Mesothelial cell of epicardium (in vitro differentiated cells): Measurements from ENCODE around the gene VIP. TPM values are rescaled to one million over a fixed set of nuclear protein-coding genes. Genes with fewer than 3 reads are reported as not detected.
"Not testable (repeated sequence)": the region's sequence is repeated elsewhere in the genome, so short reads cannot be mapped to it uniquely, and the experiment has no call there.

ENCODE experiments used
- DNase-seq, 2 experiments: peaks; one replicate each; pipeline ENCODE4 v3.0.0; 2021; ENCODE audit warnings: low spot score in 2 of 2; ENCODE audit not compliant: unreplicated experiment in 2 of 2
- H3K27ac Mint-ChIP-seq: 2 replicates; pipeline ENCODE4 v1.8.0; 2021; ENCODE audit warnings: mixed read lengths
- H3K27me3 Mint-ChIP-seq: 2 replicates; pipeline ENCODE4 v1.8.0; 2021; ENCODE audit warnings: low read depth, mixed read lengths
- H3K36me3 Mint-ChIP-seq: 2 replicates; pipeline ENCODE4 v1.8.0; 2021; ENCODE audit warnings: mixed read lengths
- H3K4me1 Mint-ChIP-seq: 2 replicates; pipeline ENCODE4 v1.8.0; 2021; ENCODE audit warnings: mixed read lengths
- H3K4me3 Mint-ChIP-seq: 2 replicates; pipeline ENCODE4 v1.8.0; 2021; ENCODE audit warnings: mild to moderate bottlenecking, moderate library complexity, mixed read lengths
- H3K9me3 Mint-ChIP-seq: 2 replicates; pipeline ENCODE4 v1.8.0; 2021; ENCODE audit warnings: mixed read lengths
- total RNA-seq: library from RNA; stranded (reverse); gene quantifications from 3 replicates; pipeline ENCODE4 v1.2.1, GENCODE V29; 2021
- TF ChIP-seq, protein P1 (sequence below): fragments of 200-600 bp; sonication (generic); IDR thresholded peaks from one replicate; pipeline ENCODE4 v1.5.0; 2021; ENCODE audit warnings: antibody characterized with exemption; ENCODE audit not compliant: unreplicated experiment

VIP gene
- total RNA-seq, result not detected in 3 replicates

DNA sequence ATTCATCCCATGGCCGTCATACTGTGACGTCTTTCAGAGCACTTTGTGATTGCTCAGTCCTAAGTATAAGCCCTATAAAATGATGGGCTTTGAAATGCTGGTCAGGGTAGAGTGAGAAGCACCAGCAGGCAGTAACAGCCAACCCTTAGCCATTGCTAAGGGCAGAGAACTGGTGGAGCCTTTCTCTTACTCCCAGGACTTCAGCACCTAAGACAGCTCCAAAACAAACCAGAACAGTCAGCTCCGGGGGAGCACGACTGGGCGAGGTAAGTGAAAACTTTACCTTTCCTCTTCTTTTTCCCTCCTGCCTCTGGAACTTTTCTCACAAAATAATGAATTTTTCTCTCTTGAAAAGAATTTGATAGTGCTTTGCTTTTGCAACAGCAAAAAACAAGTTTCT lies at the start of gene VIP:
Gene VIP (plus strand): TSS at position 104 of the 400 bp plus-strand sequence. CDS start 1,381 bp downstream, outside the sequence.
- DNase-seq, result no peak
- Mint-ChIP-seq H3K27me3 (peaks cover 5% of the 10 kb centered on the region), H3K9me3 (no peaks in the 10 kb centered on the region), H3K4me3 (no peak within 1 kb of the TSS), H3K36me3 (no peaks in the 10 kb centered on the region), H3K4me1 (no peaks in the 10 kb centered on the region), H3K27ac (no peak within 1 kb of the TSS)
- TF ChIP-seq, protein P1, sequence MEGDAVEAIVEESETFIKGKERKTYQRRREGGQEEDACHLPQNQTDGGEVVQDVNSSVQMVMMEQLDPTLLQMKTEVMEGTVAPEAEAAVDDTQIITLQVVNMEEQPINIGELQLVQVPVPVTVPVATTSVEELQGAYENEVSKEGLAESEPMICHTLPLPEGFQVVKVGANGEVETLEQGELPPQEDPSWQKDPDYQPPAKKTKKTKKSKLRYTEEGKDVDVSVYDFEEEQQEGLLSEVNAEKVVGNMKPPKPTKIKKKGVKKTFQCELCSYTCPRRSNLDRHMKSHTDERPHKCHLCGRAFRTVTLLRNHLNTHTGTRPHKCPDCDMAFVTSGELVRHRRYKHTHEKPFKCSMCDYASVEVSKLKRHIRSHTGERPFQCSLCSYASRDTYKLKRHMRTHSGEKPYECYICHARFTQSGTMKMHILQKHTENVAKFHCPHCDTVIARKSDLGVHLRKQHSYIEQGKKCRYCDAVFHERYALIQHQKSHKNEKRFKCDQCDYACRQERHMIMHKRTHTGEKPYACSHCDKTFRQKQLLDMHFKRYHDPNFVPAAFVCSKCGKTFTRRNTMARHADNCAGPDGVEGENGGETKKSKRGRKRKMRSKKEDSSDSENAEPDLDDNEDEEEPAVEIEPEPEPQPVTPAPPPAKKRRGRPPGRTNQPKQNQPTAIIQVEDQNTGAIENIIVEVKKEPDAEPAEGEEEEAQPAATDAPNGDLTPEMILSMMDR, result no peak

DNA sequence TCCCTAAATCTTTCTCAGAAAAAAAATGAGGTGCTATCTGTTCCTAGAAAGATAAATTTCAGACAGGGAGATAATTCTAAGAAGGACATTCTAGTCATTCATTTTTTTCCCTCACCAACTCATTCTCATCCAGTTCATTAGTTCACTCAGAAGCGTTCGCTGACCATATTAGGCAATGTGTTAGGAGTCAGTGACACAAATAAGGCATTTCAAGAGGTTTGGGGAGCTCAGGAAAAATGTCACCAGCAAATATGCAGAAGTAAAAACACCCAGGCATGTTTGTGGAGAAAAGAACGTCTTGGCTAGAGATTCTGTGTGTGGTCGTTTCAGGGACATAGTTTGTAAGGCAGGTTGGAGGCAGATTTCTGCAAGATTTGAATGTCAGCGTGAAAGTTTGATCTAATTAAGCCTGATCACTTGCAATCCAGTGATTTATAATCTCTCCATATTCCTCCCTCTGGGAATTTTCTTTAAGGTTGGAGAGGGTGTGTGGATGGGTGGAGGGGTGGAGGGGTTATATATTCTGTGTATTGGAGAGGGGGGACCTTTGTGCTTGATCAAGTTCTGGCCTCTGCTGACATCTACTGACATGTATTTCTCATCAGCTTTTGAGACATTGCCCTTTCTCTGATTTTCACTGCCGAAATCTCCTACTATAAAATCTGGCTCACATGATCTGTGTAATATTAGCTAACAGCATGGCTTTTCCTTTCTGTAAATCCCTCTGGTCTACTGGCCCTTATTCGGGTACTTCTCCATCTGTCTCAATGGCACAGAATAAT lies 49.3 kb upstream of the VIP start:
- TF ChIP-seq, protein P1, result no peak
- peaks cover 13% of the 10 kb centered on the region for H3K4me1 Mint-ChIP-seq
- H3K36me3 Mint-ChIP-seq, result no peaks in the 10 kb centered on the region
- no peak overlapping the region for H3K4me3 Mint-ChIP-seq
- peak overlapping the region; percentile 44 for H3K27ac Mint-ChIP-seq
- H3K9me3 Mint-ChIP-seq, result no peaks in the 10 kb centered on the region
- no peak for DNase-seq
- no peaks in the 10 kb centered on the region for H3K27me3 Mint-ChIP-seq

DNA sequence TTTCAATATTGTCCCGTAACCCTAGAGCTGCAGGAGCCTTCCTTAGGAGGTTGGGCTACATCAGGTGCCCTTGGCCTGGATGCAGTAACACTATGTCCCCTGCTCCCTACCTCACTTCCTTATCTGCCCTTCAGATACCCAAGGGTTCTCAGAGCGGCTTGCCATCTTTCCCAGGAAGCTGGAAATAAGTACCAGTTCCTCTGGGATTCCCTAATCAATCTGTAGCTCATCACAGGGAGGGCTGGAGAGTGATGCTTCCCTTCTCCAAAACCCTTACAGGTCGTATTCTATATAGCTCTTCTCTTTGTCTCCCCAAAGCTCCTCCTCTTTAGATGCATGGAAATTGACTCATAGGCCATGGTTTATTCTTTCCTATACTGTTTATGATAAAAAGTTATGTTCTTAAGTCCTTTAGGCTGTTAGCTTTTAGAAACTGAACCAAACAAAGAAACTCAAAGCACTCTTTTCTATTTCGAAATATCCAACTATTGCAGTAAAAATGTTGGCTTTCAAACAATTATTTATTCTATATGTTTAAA lies 48.7 kb upstream of the VIP start:
- TF ChIP-seq, protein P1, result no peak
- DNase-seq, result no peak
- no peak overlapping the region for H3K4me3 Mint-ChIP-seq
- H3K36me3 Mint-ChIP-seq, result no peaks in the 10 kb centered on the region
- H3K4me1 Mint-ChIP-seq, result peaks cover 13% of the 10 kb centered on the region
- no peaks in the 10 kb centered on the region for H3K9me3 Mint-ChIP-seq
- H3K27me3 Mint-ChIP-seq, result no peaks in the 10 kb centered on the region
- no peak overlapping the region for H3K27ac Mint-ChIP-seq

DNA sequence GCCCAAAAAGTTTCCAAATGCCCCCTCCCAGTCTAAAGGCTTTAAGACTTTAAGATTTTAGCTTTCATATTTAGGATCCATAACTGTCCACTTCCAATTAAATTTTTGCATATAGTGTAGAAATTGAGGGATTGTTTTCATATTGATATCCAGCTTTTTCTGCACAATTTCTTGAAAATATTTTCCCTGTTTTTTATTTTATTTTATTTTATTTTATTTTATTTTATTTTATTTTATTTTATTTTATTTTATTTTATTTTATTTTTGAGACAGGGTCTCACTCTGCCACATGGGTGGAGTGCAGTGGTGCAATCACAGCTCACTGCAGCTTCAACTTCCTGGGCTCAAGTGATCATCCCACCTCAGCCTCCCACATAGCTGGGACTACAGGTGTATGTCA lies 46.8 kb upstream of the VIP start:
- not testable (repeated sequence) for H3K4me3 Mint-ChIP-seq, H3K27me3 Mint-ChIP-seq, H3K36me3 Mint-ChIP-seq, DNase-seq, H3K9me3 Mint-ChIP-seq, H3K27ac Mint-ChIP-seq
- peaks cover 12% of the 10 kb centered on the region for H3K4me1 Mint-ChIP-seq

DNA sequence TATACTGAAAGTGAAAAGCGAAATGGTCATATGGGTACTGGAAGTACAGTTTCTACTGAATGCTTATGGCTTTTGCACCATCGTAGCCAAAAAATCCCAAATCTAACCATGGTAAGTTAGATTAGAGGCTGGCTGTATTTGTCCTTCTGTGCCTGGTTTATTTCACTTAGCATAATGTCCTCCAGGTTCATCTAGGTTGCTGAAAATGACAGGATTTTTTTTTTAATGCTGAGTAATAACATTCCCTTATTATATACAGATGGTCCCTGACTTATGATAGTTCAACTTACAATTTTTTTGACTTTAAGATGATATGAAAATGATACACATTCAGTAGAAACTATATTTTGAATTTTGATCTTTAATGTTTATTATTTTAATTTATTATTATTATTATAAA lies 45.3 kb upstream of the VIP start:
- TF ChIP-seq, protein P1, result no peak
- DNase-seq, result no peak
- Mint-ChIP-seq H3K27ac (no peak overlapping the region), H3K4me1 (peaks cover 12% of the 10 kb centered on the region), H3K9me3 (peaks cover 6% of the 10 kb centered on the region), H3K4me3 (no peak overlapping the region), H3K27me3 (no peaks in the 10 kb centered on the region), H3K36me3 (peaks cover 3% of the 10 kb centered on the region)

DNA sequence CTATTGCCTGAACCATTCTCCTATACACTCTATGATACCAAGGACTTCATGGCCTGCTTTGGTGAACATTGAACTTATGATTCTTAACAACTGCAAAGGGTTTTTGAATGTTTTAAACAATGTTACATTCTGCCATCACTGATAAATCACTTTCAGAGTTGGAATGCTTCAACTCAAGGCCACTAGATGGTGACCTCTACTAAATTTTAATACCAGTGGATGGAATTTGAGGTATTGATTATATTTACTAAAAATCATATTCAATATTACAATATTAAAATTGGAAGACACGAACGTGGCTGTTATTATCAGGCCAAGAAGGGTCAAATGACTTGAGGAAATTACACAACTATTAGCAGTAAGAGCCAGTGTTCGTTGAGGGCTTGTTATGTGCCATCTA lies 34.3 kb upstream of the VIP start:
- DNase-seq, result no peak
- no peaks in the 10 kb centered on the region for H3K36me3 Mint-ChIP-seq
- TF ChIP-seq, protein P1, result no peak
- no peak overlapping the region for H3K27ac Mint-ChIP-seq
- peaks cover 8% of the 10 kb centered on the region for H3K4me1 Mint-ChIP-seq
- no peak overlapping the region for H3K4me3 Mint-ChIP-seq
- H3K27me3 Mint-ChIP-seq, result no peaks in the 10 kb centered on the region
- peaks cover 16% of the 10 kb centered on the region for H3K9me3 Mint-ChIP-seq
